ENCODE measurements around the gene SAXO1.

DNA sequence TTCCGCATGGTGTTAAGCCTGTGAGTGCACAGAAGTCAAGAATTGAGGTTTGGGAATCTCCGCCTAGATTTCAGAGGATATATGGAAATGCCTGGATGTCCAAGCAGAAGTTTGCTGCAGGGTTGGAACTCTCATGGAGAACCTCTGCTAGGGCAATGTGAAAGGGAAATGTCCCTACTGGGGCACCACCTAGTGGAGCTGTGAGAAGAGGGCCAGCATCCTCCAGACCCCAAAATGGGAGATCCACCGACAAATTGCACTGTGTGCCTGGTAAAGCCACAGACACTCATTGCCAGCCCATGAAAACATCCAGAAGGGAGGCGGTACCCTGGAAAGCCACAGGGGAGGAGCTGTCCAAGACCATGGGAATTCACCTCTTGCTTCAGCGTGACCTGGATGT is 3.6 kb upstream of the SAXO1 start:
- TF ChIP-seq YY1 (IDR thresholded peaks at IDR 0.05; ENCODE audit: insufficient read depth, insufficient read length) (no peak), ZNF274 (IDR thresholded peaks at IDR 0.05; ENCODE audit: low read depth, low read length) (no peak)

Measured in NT2/D1 (cell line).